ENCODE results near the gene DCLK2.
A peak's percentile ranks its signal among the peaks of the same experiment; 100 is the strongest.
"Not testable (repeated sequence)": the region's sequence is repeated elsewhere in the genome, so short reads cannot be mapped to it uniquely, and the experiment has no call there.

DCLK2 gene

DNA sequence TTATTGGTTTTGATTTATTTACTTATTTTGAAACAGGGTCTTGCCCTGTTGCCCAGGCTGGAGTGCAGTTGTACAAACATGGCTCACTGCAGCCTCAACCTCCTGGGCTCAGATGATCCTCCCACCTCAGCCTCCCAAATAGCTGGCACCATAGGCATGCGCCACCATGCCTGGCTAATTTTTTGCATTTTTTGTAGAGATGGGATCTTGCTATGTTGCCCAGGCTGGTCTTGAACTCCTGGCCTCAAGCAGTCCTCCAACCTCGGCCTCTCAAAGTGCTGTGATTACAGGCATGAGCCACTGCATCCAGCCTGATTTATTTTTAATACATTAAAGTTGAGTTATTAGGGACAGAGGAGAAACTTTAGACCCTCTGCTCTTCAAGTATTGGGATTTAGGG is 83.8 kb downstream of the DCLK2 start:
- H3K27ac ChIP-seq (ENCODE audit: extremely low read depth, low read depth, low read length); H3K36me3 ChIP-seq (ENCODE audit: control insufficient read depth in 2 of 2, insufficient read depth in 1 of 2, low read length in 2 of 2); H3K9me3 ChIP-seq (ENCODE audit: control insufficient read depth, insufficient read depth, low read depth, low read length); CTCF ChIA-PET; H3K4me3 ChIP-seq (ENCODE audit: low read depth, low read length); POLR2A ChIA-PET: not testable (repeated sequence)
- peak; percentile 77 for TF ChIP-seq ZNF121 (tag by site-specific recombination; IDR thresholded peaks at IDR 0.05)
- peaks cover 12% of the 10 kb centered on the region for H3K4me1 ChIP-seq (ENCODE audit: control insufficient read depth, insufficient read depth, low read length)

DNA sequence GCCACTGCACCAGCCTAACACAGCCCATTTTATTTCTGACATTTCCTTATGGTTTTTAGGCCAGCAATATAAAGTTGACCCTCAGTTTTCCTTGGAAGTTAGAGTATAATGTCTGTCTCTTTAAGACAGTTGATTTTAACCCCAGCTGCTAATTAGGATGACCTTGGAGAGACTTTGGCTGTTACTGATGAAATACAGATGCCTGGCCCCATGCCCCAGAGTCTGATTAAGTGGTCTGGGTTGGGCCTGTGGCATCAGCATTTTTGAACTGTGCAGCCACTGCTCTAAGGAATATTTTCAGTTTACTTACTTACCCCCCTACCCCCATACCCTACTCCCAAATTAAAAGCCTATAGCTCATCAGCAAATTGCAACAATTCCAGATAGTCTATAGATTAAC is 85.8 kb downstream of the DCLK2 start:
- Histone ChIP-seq H3K4me3 (ENCODE audit: low read depth, low read length) (no peak overlapping the region), H3K27ac (ENCODE audit: extremely low read depth, low read depth, low read length) (no peak overlapping the region), H3K36me3 (ENCODE audit: control insufficient read depth in 2 of 2, insufficient read depth in 1 of 2, low read length in 2 of 2) (no peaks in the 10 kb centered on the region), H3K4me1 (ENCODE audit: control insufficient read depth, insufficient read depth, low read length) (peaks cover 12% of the 10 kb centered on the region), H3K9me3 (ENCODE audit: control insufficient read depth, insufficient read depth, low read depth, low read length) (no peaks in the 10 kb centered on the region)
- ChIA-PET CTCF (interaction anchor here (0.7 kb wide), 1 partner anchor 18 kb away, joined by 3 read pairs; no protein-coding TSS in a partner anchor), POLR2A (no interaction called here)
- TF ChIP-seq ZNF768 (tag by site-specific recombination; IDR thresholded peaks at IDR 0.05) (no peak), FEZF1 (tag by site-specific recombination; IDR thresholded peaks at IDR 0.05) (no peak), ZNF692 (tag by site-specific recombination; IDR thresholded peaks at IDR 0.05) (no peak), ZNF114 (tag by site-specific recombination; IDR thresholded peaks at IDR 0.05) (no peak), ZNF37A (tag by site-specific recombination; IDR thresholded peaks at IDR 0.05) (no peak), ZNF501 (tag by site-specific recombination; IDR thresholded peaks at IDR 0.05) (no peak), ZNF48 (tag by site-specific recombination; IDR thresholded peaks at IDR 0.05) (no peak), CTCF (tag by site-specific recombination; IDR thresholded peaks at IDR 0.05) (no peak), ZBTB21 (tag by site-specific recombination; IDR thresholded peaks at IDR 0.05) (no peak), PRDM2 (tag by site-specific recombination; IDR thresholded peaks at IDR 0.05; ENCODE audit: borderline replicate concordance) (no peak), SCRT2 (tag by site-specific recombination; IDR thresholded peaks at IDR 0.05) (no peak), ZNF112 (tag by site-specific recombination; IDR thresholded peaks at IDR 0.05) (no peak), ZNF335 (tag by site-specific recombination; conservative IDR thresholded peaks at IDR 0.05) (no peak), KLF9 (tag by site-specific recombination; IDR thresholded peaks at IDR 0.05; ENCODE audit: low read depth) (no peak), ZNF548 (tag by site-specific recombination; IDR thresholded peaks at IDR 0.05) (no peak), ZNF514 (tag by site-specific recombination; IDR thresholded peaks at IDR 0.05) (no peak), HIC1 (tag by site-specific recombination; IDR thresholded peaks at IDR 0.05) (no peak)
- TF ChIP-seq, protein P1, sequence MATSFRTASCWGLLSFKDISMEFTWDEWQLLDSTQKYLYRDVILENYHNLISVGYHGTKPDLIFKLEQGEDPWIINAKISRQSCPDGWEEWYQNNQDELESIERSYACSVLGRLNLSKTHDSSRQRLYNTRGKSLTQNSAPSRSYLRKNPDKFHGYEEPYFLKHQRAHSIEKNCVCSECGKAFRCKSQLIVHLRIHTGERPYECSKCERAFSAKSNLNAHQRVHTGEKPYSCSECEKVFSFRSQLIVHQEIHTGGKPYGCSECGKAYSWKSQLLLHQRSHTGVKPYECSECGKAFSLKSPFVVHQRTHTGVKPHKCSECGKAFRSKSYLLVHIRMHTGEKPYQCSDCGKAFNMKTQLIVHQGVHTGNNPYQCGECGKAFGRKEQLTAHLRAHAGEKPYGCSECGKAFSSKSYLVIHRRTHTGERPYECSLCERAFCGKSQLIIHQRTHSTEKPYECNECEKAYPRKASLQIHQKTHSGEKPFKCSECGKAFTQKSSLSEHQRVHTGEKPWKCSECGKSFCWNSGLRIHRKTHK (tag by site-specific recombination; IDR thresholded peaks at IDR 0.05), result no peak
- TF ChIP-seq, protein P2, sequence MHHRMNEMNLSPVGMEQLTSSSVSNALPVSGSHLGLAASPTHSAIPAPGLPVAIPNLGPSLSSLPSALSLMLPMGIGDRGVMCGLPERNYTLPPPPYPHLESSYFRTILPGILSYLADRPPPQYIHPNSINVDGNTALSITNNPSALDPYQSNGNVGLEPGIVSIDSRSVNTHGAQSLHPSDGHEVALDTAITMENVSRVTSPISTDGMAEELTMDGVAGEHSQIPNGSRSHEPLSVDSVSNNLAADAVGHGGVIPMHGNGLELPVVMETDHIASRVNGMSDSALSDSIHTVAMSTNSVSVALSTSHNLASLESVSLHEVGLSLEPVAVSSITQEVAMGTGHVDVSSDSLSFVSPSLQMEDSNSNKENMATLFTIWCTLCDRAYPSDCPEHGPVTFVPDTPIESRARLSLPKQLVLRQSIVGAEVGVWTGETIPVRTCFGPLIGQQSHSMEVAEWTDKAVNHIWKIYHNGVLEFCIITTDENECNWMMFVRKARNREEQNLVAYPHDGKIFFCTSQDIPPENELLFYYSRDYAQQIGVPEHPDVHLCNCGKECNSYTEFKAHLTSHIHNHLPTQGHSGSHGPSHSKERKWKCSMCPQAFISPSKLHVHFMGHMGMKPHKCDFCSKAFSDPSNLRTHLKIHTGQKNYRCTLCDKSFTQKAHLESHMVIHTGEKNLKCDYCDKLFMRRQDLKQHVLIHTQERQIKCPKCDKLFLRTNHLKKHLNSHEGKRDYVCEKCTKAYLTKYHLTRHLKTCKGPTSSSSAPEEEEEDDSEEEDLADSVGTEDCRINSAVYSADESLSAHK (tag by site-specific recombination; IDR thresholded peaks at IDR 0.05), result no peak
